Activated CD4-positive, alpha-beta T cell treated with anti-CD3 and anti-CD28 coated beads, Interleukin-2, Interleukin-4, amounts not matched to agents 100 ng/mL and 50 ng/mL, durations not matched to agents 16 hours and 8 hours (primary cell): ENCODE data around the gene TRIM69.

Experiments used
- DNase-seq: peaks from one replicate; pipeline ENCODE4 v3.0.0-alpha.2; 2020; ENCODE audit warnings: low spot score

The TRIM69 gene

DNA sequence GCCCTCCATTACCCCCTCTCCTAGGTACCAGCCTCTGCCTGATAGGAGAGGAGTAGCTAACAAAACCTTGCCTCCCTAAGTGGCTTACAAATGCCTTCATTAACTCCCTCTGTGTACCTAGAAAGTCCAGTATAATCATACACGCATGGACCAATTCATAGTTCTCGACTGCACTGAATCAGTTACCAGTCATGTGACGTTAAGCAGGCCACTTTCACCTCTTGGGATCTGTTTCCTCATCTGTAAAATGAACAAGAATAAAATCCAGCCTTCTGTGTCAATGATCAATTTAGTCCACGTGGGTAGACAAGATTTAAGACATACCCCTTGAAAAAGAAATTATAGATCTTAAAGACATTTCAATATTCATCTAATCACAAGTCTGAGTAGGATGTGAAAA lies 72.2 kb downstream of the TRIM69 start:
- no peak for DNase-seq

DNA sequence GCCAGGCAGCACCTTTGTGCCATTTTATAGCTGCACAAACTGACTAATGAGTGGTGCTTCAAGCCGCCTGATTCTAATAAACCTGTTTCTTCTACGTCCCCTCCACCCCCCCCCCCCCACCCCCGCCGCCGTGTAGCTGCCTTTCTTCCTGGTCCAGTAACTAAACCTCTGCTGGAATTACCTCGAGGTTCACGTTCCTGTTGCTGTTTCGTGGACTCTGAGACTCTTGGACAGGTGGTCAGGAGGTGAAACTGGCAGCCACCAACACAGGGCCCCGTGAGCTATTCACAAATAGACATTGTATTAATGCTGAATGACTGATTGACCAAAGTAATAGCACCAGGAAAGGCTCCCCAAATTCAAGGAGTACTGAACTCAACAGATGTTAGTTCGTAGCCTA lies 73.9 kb downstream of the TRIM69 start:
- DNase-seq, result no peak

DNA sequence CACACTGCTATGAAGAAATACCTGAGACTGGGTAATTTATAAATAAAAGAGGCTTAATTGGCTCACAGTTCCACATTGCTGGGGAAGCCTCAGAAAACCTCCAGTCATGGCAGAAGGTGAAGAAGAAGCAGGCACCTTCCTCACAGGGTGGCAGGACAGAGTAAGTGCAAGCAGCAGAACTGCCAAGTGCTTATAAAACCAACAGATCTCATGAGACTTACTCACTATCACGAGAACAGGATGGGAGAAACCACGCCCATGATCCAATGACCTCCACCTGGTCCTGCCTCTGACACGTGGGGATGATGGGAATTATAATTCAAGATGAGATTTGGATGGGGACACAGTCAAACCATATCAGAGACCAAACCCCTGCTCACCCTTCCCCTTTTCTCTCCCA lies 75.0 kb downstream of the TRIM69 start:
- DNase-seq, result no peak

DNA sequence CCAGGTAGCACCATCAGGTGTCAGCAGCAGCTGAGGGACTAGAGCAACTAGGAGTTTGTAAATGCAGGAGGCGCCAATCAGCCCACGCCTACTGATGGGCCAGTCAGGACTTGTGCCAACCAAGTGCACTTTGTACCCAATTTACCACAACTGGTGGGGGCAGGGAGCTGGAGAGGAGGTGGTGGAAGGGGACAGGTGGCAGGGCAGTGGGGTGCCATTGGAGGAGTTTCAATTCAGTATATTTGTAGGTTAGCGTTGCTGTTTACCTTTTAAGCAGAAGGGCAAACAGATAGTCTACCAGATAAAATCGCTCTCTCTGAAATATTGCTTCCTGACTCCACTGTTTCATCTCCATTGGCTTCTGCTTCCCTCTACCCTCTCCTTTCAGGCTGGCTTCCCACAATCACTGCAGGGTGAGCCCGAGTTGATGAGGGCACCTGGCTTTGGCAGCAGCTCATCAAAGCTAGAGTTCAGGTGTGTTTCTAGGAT lies 75.7 kb downstream of the TRIM69 start:
- no peak for DNase-seq

DNA sequence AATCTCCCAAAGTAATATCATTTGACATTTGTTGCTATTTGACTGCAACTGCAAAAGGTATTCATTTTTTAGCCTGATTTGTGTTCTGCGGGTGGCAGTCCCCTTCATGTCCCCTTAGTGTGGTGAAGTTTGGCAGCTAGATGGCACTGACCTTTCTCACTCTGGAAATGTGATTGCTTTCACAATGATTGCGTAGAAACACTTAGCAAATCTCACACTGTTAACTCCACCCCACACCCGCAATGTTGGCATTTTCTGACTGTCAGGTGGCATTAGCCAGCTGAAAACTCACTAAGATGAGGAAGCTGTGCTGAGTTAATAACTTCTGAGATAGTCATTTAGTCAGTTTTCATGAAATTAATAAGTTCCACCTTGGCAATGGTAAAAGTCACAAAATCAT lies 76.9 kb downstream of the TRIM69 start:
- DNase-seq, result peak; percentile 31
